Measurements from ENCODE around the gene CACUL1.
A peak's percentile ranks its signal among the peaks of the same experiment; 100 is the strongest.

The CACUL1 gene

DNA sequence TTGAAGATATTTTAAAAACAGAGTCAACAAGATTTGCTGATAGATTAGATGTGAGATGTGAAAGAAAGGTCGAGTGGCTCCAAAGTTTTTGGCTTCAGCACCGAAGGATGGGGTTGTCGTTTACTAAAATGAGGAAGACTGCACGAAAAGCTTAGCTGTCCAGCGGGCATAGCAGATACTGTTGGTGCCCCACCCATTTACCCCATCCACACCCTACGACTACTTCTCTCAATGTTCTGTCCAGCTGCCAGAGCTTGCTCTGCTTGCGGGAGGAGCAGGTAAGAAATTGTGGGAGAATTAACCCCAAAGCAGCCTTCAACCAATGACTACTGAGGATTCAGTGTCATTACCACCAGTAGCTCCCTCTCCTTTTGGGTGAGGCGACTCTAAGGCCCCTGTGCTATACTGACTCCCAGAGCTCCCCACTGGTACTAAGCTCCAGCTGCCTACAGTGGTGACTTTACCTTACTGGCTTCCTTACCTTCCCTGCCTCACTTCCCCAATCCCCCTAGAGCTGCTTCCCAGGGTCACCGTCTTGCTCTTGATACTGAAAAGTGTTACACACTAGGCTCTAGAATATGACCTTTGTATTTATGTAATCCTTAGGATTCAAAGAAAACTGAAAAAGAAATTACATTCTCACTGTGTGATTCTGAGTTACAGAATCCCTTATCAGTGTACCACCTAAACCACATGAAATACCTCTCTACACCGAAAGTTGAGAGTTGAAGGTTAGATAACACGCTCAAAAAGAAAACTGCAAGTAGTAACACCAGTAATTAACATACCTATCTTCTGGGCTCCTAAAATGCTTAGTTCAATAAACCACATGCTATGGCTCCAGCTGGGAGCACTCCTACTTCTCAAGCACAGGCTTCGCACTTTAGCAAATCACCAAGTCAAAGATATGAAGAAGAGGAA is 22.3 kb downstream of the CACUL1 start:
- DNase-seq (ENCODE audit: low read depth) = no peak

DNA sequence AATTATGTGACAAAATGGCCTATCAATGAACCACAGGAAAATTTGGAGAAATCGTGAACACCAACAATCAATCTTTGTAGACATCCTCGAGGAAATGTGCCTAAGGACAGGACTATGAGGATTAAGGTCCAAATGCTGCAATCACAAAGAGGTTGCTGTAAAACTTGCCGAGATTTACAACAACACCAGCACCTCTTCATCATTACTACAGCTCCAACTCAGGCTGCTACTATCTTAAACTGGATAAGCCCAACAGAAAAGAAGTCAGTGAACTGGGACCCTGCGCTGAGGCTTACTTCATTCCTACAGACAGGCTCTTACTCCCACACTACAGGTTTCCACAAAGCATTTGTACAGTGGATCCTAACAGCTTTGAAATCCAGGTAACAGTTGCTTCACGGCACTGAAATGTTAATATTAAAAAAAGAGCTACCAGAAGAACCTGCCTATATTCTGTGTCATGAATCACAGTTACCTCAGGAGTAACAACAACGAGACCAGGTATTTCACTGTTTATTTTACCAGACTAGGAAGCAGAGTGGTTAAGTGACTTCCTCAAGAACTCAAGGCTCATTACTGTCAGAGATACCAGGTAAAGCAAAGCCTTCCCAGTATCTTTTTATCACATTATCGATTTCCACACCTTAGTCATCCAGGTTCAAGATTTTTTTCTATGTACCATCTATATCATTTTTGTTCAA is 23.9 kb downstream of the CACUL1 start:
- DNase-seq (ENCODE audit: low read depth) = no peak

DNA sequence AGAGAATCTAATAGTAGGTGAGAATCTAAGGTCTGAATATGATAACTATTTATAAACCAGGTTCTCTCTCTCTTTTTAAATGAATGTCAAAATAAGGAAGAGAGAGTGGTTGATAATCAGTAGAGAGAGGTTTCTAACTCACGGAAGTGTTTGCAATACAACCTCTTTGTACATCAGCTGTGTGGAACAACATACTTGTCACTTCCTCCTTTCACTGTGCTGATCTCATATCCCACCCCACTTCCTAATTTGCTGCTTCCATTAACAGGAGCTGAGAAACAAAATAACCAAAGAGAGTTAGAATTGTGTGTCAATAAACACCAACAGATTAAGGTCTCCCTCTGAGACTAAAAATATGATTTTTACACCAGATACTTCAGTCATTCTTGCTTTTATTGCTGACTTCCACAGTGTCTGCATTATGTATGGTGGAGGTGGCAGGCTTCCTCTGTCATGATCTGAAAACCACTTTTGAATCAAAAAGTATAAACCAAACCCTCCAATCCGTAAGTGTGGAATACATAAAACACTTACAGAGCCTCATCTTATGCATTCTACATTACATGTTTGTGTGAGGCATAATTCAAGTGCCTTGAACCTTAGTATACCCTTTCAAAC is 25.0 kb downstream of the CACUL1 start:
- DNase-seq (ENCODE audit: low read depth) = no peak

DNA sequence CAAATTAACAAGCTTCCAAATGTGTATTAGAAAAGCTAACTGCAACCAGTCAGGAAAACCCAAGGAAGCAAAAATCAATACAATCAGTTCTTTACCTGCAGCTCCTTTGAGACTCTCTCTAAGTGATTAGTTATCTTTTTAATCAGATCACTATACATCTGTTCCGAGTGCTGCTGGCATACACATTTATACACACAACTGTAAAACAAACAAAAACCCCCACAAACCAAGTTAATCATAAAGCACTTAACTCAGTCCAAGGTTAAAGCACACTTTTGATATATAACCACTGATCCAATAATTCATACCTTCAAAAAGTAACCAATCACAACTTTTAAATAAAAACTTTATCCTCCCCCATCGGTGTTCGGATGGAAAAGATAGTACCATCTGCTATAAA is 25.6 kb downstream of the CACUL1 start:
- DNase-seq (ENCODE audit: low read depth) = no peak

DNA sequence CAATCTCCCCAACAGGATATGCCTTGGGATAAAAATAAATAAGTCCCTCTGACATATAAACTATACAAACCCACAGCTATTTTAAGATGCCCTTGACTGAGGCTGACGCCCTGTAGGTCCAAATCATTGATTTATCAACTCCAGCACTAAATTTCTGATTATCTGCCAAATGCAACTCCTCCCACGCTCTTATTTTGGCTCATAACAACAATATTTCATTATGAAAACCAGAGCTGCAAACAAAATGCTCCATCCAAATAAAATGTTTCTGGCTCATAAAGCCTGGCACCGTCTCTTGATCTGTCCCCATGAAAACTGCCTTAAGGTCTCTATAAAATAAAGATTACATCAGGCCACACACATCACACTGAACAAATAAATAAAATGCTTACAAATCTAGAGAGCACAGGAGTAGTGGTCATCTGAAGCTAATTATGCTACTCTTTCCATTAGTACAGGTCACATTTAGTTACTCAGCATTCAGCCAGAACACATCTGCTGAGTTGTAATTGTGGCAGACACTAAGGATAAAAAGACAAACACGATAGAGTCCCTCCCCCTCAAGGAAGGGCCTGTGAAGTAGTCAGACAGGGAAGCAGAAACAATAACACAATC is 28.8 kb downstream of the CACUL1 start:
- DNase-seq (ENCODE audit: low read depth) = no peak

DNA sequence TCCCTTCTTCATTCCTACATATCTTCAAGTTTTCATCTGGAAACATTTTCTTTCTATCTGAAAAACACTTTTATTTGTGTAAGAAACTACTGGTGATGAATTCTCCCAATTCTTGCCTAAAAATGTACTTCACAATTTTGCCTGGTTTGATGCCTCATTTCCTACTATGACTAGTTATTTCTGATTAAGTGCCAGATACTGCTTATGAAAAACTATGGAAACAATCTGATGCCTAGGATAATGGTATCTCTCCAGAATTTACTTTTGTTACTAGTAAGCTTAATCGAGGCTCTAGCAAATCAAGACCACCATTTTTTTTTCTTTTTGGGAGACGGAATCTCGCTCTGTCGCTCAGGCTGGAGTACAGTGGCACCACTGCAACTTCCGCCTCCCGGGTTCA is 31.3 kb downstream of the CACUL1 start:
- DNase-seq (ENCODE audit: low read depth) = no peak

DNA sequence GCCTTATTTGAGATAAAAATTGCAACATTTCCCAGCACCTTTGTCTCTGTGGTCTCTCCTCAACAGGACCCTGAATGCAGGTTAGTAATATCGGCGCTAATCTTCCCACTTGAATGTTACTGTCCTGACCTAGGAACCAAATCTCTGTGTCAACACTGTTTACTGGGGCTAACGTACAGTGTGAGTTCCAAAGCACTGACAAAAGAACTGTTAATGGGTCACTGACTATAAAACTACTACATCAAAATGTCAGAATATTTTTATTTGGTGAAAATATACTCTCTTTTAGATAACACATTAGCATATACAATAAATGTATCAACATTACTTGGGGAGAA is 33.3 kb downstream of the CACUL1 start:
- DNase-seq (ENCODE audit: low read depth) = no peak

DNA sequence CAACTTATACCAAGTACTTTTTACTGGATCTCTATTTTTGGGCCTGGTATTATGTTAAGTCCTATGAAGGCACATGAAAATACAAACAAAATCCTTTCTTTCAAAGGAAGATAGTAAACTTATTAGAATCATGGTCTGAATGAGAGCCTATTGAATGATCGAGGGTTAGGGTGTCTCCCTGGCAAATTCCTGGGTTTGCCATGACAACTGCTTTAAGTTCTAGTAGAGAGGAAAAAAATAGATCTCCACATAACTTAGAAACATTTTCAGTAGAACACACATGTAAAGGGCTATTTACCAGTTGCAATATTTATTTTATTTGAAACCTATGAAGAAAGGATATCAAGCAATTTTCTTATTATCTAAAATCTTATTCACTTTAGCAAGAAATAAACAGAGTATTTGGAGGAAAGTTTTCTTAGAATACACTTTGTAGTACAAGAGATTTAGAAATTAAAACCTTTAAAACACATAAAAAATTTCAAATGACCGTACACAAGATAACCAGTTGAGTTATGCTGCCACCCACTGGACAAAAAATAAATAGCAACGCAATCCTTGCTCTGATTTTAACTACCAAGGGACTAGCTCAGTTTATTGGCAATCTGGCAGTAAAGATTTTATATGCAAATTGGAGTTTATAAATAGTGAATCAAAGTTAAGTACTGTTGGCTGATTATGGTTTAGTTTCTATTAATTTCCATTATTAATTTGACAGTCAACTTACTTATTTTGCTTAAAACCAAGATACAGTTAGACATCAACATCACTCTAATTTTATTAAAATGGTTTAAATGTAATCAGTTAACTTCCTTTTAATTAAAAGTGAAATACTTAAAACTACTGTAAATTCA is 33.9 kb downstream of the CACUL1 start:
- no peak for DNase-seq (ENCODE audit: low read depth)

DNA sequence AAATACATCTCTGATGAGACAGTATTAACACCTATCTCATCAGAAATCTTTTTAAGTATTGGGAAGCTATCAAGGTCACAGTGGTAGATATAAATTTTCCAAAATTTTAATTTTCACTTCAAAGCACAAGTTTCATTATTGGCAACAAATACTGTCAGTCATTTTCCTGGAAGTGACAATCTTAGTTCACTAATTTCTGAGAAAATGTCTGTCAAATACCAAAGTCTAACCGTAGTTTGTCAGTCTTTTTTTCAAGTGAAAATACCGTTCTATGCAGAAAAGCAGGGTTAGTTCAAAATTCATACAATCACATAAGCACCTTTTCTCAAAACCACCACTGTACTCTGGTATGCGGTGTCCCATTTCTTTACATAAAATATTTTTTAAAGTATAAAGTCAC is 40.4 kb downstream of the CACUL1 start:
- DNase-seq (ENCODE audit: low read depth) = no peak

DNA sequence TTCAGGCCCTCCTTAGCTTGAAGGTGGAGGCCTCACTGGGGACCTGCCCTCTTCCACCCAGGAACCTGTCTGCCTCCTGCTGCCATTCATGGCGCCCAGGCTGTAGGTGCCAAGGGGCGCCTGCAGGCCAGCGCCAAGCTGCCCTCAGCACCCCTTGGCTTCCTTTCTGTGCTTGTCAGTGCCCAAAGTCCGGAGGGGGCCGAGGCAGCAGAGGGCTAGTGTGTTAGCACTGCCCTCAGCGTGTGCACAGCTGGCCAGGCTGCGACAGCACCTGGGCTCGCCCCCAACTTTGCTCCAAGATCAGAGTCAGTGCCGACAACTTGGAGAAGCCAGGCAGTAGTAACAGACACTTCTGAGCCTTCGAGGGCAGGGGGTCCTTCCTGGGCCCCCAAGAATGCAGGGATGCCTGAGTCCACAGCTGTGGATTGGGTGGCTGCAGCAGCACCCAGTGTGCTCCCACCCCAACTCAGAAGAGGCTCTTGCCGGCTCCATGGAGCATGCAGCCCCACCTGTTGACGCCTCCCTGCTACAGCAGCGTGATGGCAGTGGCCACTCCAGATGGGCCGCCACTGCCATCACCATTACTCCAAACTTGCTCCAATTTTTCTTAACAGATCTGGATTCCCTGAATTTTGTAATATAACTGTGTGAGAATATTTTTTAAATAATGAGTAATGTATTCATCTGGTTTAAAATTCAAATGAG is 41.7 kb downstream of the CACUL1 start:
- no peak for DNase-seq (ENCODE audit: low read depth)

DNA sequence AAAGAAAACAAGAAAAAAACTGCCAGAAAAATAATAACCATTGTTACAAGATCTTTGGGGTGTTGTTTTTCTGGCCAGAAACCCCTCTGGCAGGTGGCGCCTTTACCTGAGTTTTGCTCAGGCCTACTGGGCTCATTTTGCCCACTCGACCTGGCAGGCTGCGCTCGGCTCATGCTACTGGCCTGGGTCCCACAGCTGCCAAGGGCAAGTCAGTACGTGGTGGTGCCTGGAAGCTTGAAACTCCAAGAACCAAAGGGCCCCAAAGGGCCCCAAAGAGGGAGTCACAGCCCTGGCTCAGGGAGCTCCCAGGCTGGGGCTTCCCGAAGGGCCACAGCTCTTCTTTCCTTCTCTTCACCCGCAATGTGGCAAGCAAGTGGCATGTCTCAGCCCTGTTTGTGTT is 42.7 kb downstream of the CACUL1 start:
- DNase-seq (ENCODE audit: low read depth) = no peak

DNA sequence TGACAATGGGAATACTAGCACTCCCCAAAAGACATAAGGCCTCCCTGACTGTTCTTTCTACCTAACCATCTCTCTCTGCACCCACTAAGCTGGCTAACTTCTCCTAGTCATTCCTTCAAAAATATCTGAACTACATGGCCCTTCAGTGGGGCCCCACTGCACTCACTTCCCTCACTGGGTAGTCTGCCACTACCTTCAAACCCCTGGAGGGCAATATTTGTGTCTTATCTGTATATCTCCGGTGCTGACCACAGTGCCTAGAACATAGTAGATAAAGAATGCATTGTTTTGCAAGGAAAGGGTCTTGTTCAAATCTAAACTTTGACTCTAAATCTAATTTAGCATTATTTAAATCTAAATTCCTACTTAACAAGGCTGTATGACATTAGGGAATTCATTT is 44.3 kb downstream of the CACUL1 start:
- no peak for DNase-seq (ENCODE audit: low read depth)

DNA sequence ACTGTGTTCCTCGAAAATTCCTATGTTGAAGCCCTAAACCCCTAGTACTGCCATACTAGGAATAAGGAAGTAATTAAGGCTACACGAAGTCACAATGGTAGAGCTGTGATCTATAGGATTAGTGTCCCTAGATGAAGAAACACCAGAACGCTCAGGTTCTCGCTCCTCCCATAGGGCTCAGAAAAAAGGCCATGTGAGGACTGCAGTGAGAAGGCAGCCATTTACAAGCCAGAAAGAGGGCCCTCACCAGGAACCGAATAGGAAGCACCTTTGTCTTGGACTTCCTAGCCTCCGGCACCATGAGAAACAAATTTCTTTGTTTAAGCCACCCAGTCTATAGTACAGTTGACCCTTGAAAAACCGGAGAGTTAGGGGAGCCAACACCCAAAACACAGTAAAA is 46.2 kb downstream of the CACUL1 start:
- no peak for DNase-seq (ENCODE audit: low read depth)

DNA sequence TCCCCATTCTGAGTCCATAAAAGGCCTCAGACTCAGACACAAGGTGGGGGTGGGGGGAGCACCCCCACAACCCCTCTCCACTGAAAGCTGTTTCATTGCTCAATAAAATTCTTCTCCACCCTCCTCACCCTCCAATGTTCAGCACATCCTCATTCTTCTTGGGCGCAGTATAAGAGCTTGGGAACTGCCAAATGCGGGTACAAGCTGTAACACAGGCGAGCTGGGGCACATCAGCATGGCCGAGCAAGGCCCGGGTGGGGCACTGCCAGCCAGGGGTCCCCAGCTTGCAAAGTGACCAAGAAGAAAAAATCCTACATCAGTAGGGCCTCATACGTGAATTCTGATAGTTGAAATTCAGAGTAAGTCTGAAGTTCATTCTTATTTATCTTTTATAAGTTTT is 50.1 kb downstream of the CACUL1 start:
- DNase-seq (ENCODE audit: low read depth) = no peak

DNA sequence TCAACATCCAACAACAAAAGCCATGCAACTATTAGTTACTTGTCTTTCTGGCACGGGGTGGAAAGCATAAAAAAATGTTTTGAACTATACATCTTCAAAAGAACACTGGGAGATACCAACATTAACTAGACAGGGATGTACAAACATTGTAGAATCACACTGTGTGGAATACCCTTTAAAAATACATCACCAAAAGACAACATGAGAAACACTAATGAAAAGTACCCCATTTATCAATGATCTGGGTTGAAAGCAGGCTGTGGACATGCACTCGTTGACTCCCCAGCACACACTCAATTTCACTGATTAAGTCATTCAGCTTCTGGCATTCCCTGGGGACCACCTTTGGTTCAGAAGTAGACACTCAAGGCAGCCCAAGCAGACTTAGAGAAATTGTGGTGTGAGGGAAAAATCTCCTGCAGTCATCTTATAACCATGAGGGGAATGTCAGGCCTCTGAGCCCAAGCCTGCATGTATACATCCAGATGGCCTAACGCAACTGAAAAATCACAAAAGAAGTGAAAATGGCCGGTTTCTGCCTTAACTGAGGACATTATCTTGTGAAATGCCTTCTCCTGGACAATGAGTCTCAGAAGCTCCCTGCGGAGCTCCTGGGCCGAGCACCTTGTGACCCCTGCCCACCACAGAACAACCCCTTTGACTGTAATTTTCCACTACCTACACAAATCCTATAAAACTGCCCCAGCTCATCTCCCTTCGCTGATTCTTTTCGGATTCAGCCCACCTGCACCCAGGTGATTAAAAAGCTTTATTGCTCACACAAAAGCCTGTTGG is 53.0 kb downstream of the CACUL1 start:
- DNase-seq (ENCODE audit: low read depth) = no peak

DNA sequence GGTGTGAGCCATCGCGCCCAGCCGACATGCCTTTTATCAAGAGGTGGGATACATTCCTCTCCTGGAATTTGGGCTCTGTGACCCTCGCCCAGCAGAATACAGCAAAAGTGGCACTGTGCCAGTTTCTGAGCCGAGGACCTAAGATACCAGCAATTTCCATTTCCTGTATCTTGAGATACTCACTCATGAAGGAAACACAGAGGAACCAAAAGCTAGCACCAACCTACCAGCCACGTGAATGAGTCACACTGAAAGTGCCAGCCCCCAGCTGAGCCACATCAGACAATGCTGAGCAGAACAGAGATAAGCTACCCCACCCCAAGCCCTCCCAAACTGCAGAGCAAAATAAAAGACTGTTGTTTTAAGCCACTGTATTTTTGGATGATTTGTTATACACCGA is 56.3 kb downstream of the CACUL1 start:
- peak; percentile 47 for DNase-seq (ENCODE audit: low read depth)

DNA sequence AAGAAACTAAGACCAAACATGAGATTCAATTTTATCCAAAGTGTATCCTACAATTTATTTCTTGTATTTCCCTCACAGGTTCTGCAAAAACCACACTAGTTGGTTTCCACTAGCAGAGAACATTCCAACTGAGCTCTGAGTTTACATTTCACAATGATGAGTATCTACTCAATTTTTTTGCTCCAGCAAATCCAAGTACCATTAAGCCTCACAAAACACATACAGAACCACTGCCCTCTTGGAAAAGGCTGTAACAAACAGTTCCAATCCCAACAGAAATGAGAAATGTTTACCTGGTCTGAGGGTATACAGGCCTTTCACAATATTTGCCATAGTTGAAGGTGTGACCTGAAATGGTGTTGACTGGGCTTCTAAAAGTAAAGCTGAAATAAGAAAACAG is 59.9 kb downstream of the CACUL1 start:
- peak; percentile 63 for DNase-seq (ENCODE audit: low read depth)

DNA sequence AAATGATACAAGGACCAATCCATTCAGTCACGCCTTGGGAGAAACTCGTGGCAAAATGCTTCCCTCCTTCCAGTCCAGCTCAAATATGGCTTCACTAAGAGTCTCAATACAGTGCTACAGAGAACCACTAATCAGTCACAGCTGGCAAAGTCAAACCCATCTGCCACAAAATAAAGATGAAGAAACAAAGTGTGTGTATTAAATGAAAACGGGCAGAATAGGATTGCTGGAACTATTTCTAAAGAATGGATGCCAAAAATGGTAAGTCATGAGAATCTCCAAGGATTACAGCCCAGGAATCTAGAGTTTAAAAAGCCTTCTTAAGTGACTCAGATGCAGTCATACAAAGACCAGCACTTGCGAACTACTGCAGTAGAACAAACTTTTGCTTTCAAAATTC is 61.9 kb downstream of the CACUL1 start:
- peak; percentile 73 for DNase-seq (ENCODE audit: low read depth)

DNA sequence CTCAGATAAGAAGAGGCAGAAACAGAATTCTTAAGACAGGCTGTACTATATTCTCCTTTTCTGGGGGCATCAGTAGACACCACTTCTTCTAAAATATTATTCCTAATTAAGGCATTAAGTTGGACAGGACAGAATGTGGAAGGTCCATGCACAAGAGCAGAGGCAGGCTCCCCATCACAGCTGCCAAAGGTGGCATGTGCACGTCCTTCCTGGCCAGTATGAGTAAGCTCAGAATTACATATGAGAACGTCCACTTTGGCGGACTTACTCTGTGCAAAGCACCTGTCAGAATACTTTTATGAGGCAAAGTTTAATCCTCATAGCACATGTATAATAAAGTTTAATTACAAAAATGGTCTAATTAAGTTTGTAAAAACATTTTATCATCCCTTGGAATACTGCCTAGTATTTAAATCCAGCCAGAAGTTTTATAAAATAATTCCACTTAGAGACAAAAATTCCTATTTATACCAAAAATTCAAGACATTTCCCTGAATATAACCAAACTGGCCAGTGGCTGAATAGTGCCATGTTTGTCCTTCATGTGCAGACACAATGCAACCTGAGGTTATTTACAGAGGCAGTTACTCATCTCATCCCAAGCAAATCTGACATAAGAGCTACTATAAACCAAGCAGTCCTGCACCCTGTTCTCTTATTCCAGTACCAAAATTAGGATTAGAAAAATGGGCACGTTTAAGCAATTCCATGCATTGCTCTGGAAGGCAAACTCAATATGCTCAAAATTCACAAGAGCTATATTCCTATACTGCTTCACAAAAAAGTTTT is 65.5 kb downstream of the CACUL1 start:
- no peak for DNase-seq (ENCODE audit: low read depth)

DNA sequence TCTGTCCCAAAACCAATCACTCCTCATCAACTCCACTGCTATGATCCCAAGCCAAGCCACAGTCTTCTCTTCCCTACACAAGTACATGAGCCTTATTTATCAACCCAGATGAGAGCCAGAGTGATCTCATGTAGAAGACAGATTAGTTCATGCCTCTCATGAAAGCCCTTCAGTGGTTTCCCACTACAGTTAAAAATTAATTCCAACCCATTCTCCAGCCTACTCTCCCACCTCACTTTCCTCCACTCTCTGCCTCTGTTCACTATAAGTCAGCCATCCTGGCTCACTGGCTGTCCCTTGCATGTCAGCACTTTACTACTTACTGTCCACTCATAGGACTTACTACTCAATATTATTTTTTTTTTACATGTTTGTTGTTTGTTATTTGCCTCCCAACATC is 67.3 kb downstream of the CACUL1 start:
- no peak for DNase-seq (ENCODE audit: low read depth)
